CD4-positive, alpha-beta T cell treated with Interleukin-6 at 100 ng/mL for 8 hours (primary cell): ENCODE data around the gene HS6ST1.
"Not testable (repeated sequence)": the region's sequence is repeated elsewhere in the genome, so short reads cannot be mapped to it uniquely, and the experiment has no call there.

ENCODE experiments used
- DNase-seq: peaks from one replicate; pipeline ENCODE4 v3.0.0-alpha.2; 2020; ENCODE audit warnings: mixed read lengths, low spot score

Gene HS6ST1

GRCh38 chr2:128321784-128322714 lies 3.4 kb upstream of the HS6ST1 start:
- peak; percentile 75 for DNase-seq

DNA sequence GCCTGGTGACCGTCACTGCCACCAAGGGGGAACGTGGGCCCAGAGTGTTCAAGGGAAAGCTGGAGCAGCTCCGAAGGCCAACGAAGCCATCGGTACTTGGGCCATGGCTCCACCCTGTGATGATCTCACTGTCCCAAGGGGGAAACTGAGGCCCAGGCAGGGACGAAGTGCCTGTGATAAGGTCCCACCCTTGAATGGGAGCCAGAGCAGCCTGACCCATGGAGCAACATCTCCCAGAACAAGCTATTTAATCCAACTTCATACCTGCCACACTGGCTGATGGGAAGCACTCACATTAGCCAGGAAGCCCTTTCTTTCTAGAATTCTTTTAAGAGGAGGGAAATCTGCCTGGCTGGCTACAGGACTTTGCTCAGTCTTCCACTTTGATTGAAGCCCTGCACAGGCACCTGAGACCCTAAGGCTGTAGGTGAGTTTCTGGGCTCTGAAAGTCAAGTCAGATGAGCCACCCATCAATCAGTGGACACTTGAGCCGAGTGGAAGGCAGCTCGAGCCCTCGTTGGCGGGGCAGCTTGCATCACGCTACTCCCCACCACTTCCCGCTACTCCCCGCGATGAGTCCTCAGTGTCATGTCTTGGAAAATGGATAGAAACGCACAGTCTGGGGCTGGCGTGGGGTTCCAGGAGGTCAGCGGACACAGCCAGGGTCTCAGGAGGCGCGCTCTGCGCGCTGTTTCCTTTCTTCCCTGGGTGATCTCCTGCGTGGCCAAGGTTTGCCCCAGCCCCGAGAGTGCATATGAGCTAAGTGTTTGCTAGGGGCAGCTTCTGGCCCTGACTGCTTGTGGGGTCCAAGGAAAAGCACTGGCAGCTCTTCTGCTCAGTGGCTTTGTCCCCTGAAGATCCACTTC lies 2.5 kb upstream of the HS6ST1 start:
- DNase-seq = no peak

DNA sequence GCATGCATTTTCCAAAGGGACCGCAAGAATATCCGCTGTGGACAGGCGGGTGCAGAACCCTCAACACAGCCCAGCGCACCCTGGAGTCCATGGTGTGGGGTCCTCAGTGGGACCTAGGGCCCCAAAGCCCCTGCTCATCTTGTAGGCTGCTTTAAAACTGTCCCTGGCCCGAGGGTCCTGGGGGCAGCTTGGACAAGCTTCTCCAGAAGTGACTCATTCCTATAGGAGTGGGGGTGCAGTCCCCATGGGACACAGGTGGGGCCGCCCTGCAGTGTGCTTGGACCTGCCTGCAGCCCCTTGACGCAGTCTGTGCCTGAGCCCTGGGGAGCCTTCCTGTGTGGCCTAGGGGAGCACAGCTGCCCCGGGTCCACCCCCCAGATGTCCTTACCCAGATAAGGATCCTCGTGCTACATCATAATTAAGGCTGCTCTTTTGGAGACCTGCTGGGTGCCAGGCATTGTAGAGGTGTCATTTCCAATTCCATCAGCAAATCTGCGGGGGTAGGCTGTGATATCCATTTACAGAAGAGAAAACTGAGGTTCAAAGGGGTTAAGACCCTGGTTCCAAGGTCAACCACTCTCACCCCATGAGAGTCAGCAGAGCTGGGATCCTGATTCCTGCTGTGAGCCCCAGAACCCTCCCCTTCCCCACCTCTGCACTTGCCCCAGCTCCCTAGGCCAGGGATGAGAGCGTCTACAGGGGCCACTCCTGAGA lies 1.7 kb upstream of the HS6ST1 start:
- no peak for DNase-seq

DNA sequence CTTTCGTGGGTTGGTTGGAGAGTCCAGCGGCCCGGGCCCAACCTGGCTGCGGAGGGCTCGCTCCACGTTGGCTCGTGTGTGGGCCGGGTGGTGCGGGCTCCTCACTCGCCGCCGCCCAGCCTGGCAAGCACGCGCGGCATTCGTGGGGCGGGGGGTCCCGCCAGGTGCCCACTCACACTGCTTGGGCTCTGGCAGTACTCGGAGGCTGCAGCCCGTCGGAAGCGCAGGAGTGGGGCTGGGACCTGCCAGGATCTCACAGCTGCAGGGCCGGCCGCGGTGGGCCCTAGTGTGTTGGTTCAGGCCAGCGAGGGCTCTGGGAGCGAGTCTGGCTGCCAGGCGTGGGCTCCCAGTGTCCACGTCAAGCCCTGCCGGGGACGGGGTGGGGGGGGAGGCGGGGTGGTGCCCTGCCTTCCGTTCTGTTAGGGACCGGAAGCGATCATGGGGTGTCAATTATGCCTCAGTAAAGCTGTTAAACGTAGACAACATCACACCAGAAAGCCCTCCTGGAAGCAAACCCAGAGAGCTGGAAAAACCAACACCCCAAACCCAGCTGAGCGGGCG lies 1.0 kb upstream of the HS6ST1 start:
- no peak for DNase-seq

GRCh38 chr2:128318245-128318644 lies 423 bp downstream of the HS6ST1 start:
- DNase-seq = not testable (repeated sequence)

DNA sequence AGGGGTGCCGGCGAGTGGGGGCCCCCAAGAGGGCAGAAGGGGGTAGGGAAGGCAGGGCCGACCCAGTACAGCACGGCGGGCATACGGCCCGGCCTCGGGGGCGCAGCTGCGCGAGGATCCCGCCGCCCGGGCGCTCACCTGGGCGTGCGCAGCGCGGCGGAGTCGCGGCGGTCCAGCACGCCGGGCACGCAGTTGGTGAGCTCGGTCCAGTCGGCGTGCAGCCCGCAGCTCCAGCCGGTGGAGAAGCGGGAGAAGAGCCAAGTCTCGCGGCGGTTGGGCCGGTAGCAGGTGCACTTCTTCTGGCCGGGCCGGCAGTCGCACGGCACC lies 806 bp downstream of the HS6ST1 start:
- not testable (repeated sequence) for DNase-seq

DNA sequence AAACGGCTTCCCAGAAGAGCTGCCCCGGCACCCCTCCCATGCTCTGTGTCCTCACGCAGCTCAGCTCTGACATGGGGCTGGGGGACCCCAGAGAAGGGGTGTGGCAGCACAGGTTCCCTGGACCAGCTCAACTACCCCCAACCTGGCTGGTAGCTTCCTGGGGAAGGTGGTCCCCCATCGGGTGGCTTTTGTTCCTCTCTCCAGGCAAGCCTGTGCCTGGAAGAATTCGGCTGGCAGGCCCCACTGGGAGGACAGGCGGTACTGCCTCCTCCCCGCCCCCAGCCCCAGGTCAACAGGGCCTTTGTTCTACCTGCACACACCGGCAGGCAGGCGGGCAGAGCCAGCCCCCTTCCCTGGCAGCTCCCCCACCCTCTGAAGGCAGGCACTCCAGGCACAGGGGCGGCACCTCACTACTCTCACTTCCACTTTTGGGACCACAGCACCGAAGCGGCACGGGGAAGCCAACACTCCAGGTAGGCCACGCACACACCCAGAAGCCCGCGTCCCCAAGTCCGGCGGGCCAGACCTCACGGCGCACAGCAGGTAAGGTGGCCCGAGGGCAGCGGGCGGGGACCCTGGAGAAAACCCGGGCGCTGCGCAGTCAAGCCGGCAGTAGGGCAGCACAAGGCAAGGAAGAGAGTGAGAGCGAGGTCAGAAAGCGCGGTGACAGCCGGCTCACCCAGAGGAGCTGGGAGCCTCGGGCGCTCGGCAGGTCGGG lies 1.3 kb downstream of the HS6ST1 start:
- no peak for DNase-seq

- DNase-seq = no peak
These were observed 1.9 kb downstream of the HS6ST1 start for GRCh38 chr2:128316777-128317180.

DNA sequence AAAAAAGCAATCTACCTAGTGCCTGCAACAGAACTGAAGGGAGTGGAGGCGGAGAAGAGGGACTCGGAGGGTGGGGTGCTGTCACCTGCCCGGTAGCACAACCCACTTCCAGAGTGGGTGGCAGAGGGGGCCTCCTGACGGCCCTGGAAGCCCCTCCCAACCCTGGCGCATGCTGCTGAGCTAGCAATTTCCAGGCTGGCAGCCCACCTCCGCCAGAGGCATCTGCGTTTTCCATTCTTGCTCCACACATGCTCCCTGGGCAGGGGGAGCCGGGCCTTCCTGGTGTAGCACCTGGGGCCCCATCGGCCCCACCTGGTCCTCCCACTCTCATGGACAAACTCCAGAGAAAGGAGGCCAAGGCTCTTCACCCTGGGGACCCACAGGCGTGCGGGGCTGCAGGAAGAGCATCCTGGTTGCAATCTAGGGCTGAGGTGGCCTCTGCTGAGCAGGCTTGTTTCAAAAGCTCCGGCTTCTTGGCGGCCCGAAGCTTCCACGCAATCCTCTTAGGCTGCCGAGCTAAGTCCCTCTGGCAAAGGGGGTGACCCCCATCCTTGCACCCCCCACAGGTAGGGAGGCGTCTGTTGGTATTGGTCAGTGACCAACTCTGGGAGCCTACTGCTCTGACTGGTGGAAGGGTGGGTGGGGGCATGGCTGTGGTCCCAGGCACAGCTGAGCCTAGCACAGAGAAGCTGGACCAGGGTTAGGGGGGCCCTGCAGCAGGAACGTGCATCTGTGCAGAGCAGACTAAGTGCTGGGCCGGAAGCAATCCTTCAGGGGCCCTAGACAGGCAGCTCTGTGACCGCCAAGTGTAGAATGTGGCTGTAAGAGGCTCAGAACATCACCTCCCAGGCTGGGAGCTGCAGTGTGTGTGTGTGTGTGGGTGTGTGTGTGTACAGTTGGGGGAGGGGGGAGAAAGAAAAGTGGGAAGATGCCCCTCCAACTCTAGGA lies 2.6 kb downstream of the HS6ST1 start:
- no peak for DNase-seq

DNA sequence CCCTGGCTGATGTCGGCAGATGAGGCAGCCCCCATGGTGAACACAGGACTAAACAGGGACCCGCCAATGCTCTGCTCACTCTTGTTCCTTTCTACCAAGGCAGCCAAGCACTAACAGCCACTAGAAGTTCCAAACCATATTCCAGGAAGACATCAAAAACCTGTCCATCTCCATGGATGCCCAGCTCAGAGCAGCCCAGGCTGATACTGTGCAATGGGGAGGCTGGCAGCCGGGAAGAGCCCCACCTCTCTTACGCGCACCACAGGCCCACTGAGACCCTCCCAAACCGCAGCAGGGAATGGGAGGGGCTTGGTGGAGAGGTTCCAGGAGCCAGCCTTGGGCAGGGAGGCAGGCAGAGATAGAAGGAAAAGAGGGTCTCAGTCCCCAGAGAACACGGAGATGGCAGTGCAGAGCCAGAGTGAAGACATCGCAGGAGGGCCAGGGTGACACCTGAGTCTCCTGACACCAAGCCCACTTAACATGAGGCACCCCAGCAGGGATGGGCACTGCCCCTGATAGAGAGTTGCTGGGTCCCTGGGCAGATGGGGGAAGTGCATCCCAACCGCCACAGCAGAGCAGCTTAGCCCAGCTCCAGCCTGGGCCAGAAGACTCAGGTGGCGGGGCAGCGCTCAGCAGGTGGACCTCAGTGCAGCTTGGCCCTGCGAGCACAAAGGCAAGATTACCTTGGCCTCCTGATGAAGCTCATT lies 3.4 kb downstream of the HS6ST1 start:
- DNase-seq = no peak

GRCh38 chr2:128314348-128315121 lies 4.1 kb downstream of the HS6ST1 start:
- DNase-seq = no peak

- DNase-seq = no peak
These were observed 4.7 kb downstream of the HS6ST1 start for GRCh38 chr2:128313931-128314347.

DNA sequence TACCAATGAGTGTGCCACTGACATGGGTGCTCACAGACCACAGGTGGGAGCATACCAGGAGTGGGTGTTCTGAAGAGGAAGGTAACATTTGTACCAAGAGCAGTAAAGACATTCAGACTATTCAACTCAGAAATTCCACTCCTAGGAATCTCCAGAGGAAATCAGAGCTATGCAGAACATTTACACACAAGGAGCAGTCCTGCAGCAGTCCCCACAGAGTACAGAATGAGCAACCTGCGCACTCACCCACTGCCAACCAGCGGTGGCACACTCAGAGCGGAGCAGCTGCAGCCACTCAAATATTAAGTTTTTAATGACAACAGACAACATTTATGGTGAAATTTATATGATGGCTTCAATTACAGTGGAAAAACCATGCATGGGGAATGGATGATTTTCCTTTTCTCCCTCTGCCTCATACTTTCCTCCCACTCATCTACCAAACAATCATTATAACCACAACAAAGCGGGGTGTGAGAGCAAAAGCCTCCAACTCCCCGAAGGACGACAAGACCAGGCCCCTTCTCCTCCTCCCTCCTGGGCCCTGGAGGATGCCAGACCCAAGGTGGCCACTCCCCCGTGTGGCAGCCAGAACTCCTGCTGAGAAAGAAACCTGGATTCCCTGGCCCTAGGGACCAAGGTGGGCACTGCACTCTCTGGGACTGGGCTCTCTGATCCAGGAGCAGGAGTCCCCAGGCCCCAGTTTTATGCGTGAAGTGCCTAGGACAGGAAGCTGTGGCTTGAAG lies 5.4 kb downstream of the HS6ST1 start:
- no peak for DNase-seq

- DNase-seq = no peak
These were observed 6.3 kb downstream of the HS6ST1 start for GRCh38 chr2:128312411-128312810.

DNA sequence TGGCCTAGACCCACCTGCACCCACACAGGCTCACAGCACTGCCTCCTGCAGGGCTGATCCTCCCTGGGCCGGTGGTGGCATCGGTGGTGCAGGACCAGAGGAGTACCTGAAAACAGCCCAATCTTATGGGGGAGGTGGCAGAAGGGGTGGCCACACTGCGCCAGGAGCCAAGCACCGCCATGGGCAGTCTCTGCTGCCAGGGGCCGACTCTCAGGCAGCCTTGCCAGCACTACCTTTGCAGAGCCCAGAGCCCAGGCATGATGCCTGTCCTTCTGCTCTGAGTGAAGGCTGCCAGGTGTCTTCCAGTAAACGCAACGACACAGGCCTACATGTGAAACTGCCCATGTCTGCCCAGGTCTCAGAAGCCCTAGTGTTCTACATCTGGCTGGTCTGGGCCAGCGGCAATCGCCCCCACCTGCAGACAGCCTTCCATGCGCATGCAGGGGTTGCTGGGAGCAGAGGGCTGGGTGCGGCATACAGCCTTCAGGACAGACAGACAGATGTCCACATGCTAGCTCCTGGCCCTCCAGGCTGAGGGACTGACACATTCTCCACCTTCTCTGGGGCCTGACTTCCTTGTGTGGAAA lies 6.8 kb downstream of the HS6ST1 start:
- no peak for DNase-seq

DNA sequence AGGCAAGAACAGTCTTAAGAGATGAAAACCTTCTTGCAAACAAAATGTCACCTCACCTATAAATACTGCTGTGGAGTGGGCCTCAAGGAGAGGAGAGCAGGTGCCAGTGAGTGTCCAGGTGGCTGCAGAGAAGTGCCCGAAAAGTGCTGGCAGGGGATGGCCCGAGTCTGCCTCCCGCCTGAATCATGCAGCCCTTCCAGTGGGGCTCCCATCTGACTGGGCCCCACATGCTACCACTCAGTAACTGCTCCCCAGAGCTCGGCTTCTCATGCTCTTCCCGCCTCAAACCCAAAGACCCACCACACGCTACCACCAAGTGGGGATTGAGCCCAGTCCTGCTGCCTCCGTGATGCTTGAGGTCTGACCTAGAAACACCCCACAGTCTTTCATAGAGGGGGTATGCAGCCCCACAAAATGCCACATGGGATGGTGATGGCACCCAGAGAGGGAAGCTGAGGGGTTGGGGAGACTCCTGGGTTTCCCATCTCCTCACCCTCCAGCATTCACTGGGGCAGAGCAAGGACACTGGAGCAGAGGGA lies 7.4 kb downstream of the HS6ST1 start:
- no peak for DNase-seq

DNA sequence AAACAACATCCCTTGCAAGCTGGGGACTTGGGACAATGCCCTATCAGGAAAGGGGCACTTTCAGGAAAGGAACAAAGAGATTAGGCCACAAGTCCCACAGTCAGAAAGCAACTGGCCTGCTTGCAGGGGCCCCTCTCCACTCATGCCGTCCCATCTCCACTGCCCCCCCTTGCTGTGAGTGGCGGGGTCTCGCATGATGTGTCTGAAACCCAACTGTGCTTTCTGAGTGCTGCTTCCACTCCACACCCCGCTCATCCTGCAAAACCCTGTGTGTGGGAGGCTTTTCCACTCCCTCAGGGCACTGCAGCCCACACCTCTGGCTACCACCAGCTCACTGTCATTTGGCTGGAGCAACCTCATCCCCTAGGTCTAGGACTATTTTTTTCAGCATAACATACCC lies 7.9 kb downstream of the HS6ST1 start:
- no peak for DNase-seq
